Erythroblast (primary cell): ENCODE measurements around the gene SMS.

Experiments used
- DNase-seq, 2 experiments: peaks; one replicate each; lab custom pipeline; 2025; lab: John Stamatoyannopoulos, UW
- GATA1 ChIP-seq: IDR thresholded peaks from 2 replicates; pipeline ENCODE4 v1.6.1; 2011; ENCODE audit warnings: low read depth, mild to moderate bottlenecking, control low read depth, low read length, moderate library complexity
- POLR2A ChIP-seq: IDR thresholded peaks from 2 replicates; pipeline ENCODE4 v1.6.1; 2011; ENCODE audit warnings: mild to moderate bottlenecking, low read length

Gene SMS

DNA sequence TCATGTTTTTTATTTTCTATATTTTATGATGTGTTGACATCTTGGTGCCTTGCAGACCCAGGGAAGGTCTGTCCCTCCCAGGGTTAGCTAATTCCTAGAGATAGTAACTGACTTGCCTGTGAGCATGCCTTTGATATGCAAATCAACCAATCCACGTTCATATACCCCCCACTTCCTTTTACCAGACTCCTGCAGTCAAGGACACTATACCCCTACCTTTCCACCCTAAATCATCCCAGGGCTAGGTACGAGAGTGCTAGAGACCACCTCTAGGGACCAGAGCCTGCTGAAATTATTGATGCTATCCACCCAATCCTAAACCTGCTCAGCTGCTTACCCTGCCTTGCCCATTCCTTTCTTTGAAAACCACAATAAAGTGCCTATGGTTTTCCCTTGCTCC lies 84.1 kb downstream of the SMS start:
- no peak for DNase-seq
- no peak for TF ChIP-seq POLR2A
- TF ChIP-seq GATA1: no peak

GRCh38 chrX:22025751-22026150 lies 85.2 kb downstream of the SMS start:
- TF ChIP-seq GATA1 (no peak), POLR2A (no peak)
- DNase-seq: no peak

DNA sequence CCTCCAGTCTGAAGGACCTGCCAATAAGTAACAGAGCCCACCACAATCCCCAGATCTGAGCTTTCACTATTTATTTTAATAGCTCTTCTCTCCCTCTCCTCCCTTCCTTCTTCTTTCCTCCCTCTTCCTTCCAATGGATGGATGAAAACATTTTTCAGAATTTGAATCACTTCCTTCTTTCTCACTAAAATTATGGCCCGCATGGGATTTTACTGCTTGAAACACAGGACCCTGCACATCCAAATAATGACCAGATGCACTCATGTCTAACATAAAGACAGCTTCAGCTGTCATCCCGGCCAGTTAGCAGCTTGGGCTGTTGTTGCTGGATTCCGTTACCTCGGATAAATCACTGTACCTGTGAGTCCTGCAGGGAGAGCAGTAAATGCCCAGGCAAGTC lies 86.2 kb downstream of the SMS start:
- DNase-seq: no peak
- TF ChIP-seq GATA1 (no peak), POLR2A (no peak)

GRCh38 chrX:22032084-22032483 lies 91.6 kb downstream of the SMS start, which contains the start of gene PHEX:
PHEX (plus strand) TSS chrX:22032325; CDS start chrX:22033006, 681 bp downstream.
- no peak for TF ChIP-seq POLR2A
- no peak for DNase-seq

- TF ChIP-seq POLR2A (no peak), GATA1 (no peak)
- no peak for DNase-seq
Observed at GRCh38 chrX:22032506-22032905, 92.0 kb downstream of the SMS start.

DNA sequence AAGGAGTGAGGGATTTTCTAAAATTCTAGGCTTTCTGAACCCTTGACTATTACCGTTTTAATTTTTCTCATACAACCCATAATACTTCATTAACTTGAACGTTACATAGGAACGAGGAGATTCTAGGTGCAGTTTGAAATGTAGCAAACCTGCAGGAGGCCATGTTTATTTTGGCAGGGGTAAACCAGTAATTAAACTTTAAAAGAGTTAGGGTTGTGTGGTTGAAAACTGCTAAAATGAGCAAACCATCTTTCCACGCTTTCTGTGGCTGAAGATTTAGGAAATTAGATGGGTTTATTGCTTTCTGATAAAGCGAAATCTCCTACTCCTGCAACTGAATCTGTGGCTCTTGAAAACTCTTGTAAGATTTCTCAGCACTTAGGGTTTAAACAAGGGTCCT lies 93.3 kb downstream of the SMS start:
- TF ChIP-seq GATA1 (no peak), POLR2A (no peak)

DNA sequence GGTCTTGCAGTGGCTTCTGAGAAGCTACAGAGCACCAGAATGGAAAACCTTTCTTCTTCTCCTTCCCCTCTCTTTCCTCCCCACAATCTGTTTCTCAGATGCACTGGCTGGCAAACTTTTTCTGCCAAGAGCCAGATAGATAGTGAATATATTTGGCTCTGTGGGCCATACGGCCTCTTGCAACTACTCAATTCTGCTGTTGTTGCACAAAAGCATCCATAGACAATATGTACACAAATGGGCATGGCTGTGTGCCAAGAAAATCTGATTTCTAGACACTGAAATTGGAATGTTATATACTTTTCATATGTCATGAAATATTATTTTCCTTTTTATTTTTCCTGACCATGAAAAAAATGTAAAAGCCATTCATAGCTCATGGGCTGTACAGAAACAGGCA lies 94.7 kb downstream of the SMS start:
- no peak for DNase-seq
- TF ChIP-seq GATA1 (no peak), POLR2A (no peak)

More for the DNA sequence above, 93.3 kb downstream of the SMS start:
- no peak for DNase-seq

DNA sequence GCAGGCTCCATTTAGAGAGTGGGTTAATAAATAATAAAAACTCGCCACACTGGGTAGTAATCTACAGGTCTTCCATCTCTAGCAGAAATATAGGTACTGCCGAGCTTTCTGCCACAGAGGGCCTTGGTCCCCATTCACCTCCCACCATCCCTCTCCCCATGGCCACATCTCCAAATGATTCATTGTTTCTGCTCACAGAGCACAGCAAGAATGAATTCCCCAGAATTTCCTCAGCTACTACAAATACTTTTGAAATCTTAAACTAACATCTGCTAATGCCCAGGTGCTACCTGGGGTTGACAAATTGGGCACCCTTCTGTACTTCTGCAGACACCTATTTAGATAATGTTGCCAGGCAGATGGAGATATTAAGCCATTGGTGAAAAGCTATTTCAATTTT lies 96.7 kb downstream of the SMS start:
- no peak for DNase-seq
- TF ChIP-seq GATA1 (no peak), POLR2A (no peak)

DNA sequence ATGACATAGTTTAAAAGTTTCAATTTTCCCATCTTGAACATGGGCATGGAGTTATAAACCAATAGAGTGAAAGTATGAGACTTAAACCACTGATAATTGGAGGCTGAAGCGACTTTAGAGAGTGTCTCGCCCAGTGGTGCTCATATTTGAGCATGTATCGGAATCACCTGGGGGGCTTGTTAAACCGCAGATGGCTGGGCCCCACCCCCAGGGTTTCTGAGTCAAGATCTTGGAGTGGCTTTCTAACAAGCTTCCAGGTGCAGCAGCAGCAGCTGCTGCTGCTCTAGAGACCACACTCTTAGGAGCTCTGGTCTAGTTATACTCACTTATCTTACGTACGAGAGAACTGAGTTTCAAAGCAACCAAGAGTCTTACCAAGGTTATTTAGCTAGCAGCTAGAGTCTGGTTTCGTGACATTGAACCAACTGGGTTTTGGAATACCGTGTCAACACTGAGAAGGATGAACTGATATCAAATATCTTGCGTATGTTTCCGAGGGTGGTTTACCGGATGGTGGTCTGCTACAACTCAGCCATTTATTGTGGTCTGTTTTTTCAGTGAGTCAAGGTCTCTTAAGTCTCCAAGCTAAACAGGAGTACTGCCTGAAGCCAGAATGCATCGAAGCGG lies 97.5 kb downstream of the SMS start:
- no peak for TF ChIP-seq POLR2A
- TF ChIP-seq GATA1: no peak
- no peak for DNase-seq

- DNase-seq: no peak
- no peak for TF ChIP-seq POLR2A
- TF ChIP-seq GATA1: no peak
Observed at GRCh38 chrX:22039541-22039940, 99.0 kb downstream of the SMS start.

- TF ChIP-seq POLR2A: no peak
- TF ChIP-seq GATA1: no peak
- no peak for DNase-seq
Observed at GRCh38 chrX:22040184-22040583, 99.7 kb downstream of the SMS start.

DNA sequence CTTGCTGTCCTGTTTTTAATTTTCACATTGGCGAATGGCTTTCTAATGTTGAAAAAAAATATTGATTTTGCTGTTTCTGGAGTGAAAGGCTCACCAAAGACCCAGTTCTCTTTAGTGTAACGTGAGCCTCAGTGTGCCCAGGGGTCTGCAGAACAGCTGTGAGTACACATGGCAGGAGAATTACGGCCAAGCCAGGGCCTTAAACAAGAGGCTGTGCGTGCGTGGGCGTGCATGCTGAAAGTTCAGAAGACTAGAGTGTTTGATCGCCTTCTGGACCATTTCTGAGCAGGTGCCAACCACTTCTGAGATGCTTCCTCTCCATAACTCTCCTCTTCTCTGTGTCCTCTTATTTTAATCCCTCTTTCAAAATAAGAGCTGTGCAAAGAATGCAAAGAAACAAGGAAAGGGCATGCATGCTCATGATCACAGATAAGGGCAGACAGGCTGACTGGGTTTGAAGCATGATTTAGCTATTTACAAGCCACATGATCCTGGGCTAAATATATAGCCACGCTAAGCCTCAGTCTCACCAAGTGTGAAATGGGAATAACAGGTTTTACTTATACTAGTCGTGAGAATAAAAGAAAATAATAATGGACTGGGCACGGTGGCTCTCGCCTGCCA lies 101.5 kb downstream of the SMS start:
- TF ChIP-seq POLR2A (no peak), GATA1 (no peak)

DNA sequence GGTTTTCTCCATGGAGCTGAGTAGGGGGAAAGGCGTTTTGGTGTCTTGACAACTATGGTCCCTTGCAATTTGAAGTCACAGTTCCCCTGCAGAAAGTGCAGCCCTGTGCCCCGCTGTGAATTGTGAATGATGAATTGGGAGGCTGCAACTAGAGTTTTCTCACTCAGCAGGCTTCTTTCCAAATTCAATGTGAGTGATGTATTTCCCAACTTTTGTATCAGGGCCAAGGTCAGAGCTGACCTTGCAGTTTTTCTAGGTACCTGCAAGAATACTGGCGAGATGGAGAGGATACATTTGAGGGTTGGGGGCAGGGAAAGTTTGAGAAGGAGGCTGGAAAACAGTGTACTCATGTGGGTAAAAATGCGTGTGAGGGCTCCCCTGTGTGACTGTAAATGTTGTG lies 103.4 kb downstream of the SMS start:
- TF ChIP-seq POLR2A: no peak
- TF ChIP-seq GATA1: no peak
- no peak for DNase-seq

More for the DNA sequence above, 101.5 kb downstream of the SMS start:
- no peak for DNase-seq
